GM18526 (cell line): Measurements from ENCODE around the gene KCNE2.

Source experiments
- POLR2A ChIP-seq: IDR thresholded peaks from 3 replicates; pipeline ENCODE4 v1.6.1; 2011; ENCODE audit not compliant: insufficient read length; ENCODE audit errors: extremely low read depth

KCNE2 gene

DNA sequence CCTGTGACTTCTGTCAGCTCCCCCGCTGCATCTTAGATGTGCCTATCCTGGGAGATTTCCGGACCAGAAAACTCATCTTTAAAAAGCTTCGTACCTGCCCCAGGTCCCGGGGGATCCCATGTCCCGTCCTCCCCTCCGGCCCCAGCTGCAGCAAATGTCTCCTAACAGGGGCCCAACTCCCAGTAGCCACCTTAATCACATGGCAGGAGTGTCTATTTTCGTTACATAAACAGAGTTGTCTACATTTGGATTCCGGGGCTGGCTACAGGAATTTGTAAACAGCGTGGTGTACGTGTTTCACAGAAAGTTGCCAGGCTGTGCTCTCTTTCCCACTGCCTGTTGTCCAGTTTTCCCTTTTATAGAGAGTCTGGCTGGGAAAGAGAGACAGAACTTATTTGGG lies 17.9 kb upstream of the KCNE2 start:
- TF ChIP-seq POLR2A: no peak

DNA sequence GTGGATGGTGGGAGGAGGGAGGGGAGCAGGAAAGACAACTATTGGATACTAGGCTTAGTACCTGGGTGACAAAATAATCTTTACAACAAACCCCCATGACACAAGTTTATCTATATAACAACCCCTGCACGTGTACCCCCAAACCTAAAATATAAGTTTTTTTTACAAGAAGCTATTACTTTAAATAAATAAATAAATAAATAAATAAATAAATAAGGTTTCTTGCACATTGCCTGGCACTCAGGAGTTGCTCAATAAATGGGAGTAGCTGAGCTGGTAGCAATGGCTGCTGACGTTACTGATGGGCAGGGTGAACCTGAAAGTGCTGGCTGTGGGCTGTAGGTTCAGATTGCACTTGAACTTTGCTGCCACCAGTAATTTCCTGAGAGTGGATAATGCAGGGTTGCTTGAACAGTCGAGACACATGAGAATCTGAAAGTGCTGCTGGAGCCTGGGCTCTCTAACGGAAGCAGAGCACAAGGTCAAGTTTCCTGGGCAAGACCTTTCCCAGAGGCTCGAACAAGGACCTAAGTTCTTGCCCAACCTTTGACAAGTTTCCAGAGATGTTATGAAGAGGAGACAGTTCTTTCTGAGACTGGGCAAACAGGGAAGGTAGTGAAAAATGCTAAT lies 14.8 kb upstream of the KCNE2 start:
- no peak for TF ChIP-seq POLR2A

DNA sequence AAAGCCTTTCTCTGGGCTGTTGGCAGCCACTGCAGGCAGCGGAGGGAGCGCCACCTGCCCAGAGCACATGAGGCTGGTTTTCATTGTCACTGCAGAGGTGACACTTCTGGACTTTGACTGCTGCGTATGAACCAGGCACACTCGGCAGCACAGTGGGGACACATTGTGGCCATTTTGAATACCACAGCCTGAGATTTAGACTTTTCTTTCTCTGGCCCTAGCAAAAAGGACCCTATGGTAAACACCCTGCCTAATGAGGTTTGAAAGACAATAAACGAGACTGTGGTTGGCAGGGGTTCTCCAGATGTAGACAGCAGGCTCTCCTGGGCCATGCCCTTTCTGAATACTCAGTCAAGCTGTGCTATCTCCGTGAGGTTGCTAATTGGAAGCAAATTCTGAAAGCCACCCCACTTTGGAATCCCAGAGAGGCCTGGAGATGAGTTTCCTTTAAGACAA lies 12.0 kb upstream of the KCNE2 start:
- TF ChIP-seq POLR2A: no peak

DNA sequence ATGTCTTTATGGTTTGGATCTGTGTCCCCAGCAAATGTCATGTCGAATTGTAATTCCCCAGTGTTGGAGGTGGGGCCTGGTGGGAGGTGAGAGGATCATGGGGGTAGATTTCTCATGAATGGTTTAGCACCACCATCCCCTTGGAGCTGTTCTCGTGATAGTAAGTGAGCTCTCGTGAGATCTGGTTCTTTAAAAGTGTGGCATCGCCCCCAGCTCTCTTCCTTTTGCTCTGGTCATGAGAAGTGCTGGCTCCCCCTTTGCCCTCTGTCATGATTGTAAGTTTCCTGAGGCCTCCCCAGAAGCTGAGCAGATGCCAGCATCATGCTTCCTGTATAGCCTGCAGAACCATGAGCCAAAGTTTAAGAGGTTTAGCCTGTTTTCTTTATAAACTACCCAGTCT lies 11.2 kb upstream of the KCNE2 start:
- no peak for TF ChIP-seq POLR2A

DNA sequence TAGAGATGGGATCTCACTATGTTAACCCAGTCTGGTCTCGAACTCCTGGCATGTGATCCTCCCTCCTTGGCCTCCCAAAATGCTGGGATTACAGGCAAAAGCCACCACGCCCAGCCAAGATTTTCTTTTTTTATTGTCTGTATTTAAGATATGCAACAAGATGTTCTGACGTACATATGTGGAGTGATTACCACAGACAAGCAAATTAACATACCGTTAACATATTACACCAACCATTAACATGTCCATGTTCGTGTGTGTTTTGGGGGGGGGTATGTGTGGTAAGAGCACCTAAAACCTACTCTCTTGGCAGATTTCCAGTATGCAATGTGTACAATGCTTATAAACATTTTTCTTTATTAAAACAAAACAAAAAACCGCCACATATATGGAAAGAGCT lies 10.6 kb upstream of the KCNE2 start:
- no peak for TF ChIP-seq POLR2A

DNA sequence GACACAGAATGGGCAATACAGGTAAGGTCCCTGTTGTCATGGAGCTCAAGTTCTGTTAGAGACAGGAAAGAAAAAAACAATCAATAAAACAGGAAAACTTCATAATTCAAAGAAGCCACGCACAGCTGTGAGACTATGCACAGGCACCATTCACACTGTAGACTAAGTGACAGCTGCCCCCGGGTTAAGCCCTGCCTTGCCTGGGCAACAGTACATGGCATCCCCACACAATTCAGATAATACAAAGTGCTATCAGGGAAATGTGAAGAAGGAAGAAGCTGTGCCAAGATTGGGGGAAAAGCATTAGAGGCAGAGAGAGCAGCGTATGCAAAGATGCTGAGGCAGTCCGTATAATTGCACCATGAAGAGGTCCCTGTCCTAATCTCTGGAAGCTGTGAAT lies 9.0 kb upstream of the KCNE2 start:
- TF ChIP-seq POLR2A: no peak

DNA sequence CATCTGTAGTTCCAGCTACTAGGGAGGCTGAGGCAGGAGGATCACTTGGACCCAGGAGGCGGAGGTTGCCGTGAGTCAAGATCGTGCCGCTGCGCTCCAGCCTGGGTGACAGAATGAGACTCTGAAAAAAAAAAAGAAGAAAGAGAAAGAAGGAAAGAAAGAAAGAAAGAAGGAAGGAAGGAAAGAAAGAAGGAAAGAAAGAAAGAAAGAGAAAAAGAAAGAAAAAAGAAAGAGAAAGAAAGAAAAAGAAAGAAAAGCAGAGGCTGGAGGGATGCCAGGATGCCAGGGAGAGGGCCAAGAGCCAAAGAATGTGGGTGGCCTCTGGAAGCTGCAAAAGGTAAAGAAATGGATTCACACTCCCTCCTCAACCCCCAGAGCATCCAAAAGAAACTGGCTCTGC lies 8.2 kb upstream of the KCNE2 start:
- no peak for TF ChIP-seq POLR2A

- no peak for TF ChIP-seq POLR2A
These were observed 5.9 kb upstream of the KCNE2 start for GRCh38 chr21:34357889-34358288.

DNA sequence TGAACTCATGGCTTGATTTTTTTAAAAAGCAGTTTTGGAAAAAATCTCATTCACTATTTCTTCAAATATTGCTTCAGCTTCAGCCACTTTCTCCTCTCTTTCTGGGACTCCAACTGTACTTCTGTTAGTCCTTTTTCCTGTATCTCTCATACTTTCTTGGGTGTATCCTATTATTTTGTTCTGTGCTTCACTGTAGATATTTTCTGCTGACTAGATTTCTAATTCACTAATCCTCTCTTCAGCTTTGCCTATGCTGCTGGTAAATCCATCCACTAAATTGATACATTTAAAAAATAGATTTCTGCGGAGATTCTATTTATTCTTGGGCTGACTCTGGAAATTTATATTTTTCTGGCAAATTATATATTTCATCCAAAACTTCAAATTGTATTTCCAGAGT lies 4.9 kb upstream of the KCNE2 start:
- TF ChIP-seq POLR2A: no peak

DNA sequence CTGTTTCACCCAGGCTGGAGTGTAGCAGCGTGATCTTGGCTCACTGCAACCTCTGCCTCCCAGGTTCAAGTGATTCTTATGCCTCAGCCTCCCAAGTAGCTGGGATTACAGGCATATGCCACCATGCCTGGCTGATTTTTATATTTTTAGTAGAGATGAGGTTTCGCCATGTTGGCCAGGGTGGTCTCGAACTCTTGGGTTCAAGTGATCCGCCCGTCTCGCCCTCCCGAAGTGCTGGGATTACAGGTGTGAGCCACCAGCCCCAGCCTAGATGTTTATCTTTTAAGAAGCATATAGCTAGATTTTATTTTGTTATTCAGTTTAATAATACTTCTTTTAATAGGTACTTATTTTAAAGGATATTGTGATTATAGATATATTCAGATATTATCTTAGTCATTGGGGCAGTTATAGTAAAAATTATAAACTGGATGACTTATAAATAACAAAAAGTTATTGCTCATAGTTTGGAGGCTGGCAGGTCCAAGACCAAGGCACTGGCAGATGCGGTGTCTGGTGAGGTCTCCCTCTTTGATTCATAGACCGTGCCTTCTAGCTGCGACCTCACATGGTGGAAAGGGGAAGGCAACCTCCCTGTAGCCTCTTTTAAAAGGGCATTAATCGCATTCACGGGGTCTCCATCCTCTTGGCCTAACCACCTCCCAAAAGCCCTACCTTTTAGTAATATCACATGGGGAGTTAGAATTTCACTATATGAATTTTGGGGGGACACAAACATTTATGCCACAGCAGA lies 3.1 kb upstream of the KCNE2 start:
- no peak for TF ChIP-seq POLR2A

GRCh38 chr21:34362136-34362444 lies 1.7 kb upstream of the KCNE2 start:
- no peak for TF ChIP-seq POLR2A

DNA sequence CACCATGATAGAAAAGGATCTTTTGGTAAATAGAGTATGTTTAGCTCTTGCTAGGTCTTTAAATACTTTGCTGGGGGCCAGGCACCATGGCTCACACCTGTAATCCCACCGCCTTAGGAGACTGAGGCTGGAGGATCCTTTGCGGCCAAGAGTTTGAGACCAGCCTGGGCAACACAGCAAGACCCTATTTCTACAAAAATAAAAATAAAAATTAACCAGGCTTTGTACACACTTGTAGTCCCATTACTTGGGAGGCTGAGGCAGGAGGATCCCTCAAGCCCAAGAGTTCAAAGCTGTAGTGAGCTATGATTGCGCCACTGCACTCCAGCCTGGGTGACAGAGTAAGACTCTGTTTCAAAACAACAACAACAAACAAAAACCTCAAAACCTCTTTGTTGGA lies 1.1 kb upstream of the KCNE2 start:
- no peak for TF ChIP-seq POLR2A

GRCh38 chr21:34364921-34365320 lies 1.1 kb downstream of the KCNE2 start:
- no peak for TF ChIP-seq POLR2A

GRCh38 chr21:34365809-34366208 lies 2.0 kb downstream of the KCNE2 start:
- TF ChIP-seq POLR2A: no peak

GRCh38 chr21:34367320-34367935 lies 3.6 kb downstream of the KCNE2 start:
- no peak for TF ChIP-seq POLR2A

DNA sequence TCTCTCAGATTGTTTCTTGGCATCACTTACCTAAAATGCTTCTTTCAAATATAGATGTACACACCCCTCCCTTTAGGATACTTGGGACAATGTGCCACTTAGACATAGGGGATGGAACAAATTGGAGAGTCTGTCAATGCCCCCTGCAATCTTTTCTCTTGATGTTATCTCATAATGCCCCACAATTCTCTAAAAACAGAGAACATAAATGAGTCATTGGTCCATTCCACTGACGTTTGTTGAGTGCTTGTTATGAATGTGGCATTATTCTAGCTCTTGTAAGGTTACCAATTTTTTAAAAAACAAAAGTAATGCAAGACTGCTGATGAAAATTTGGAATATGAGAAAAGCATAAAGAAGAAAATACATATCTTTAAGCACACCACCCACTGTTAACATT lies 5.9 kb downstream of the KCNE2 start:
- TF ChIP-seq POLR2A: no peak

DNA sequence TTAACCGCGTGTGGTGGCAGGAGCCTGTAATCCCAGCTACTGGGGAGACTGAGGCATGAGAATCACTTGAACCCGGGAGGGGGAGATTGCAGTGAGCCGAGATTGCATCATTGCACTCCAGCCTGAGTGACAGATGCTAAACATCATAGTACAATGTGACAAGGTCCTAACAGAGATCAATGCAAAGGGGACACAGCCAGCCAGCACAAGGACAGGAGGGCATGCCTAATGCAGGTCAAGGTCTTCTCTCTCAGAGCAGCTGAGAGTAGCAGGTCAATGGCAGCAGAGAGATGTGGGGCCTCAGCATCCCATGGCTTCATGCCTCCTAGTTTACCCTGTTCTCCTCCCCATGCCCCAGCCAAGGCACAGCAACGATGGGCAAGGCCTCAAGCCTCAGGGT lies 8.5 kb downstream of the KCNE2 start:
- no peak for TF ChIP-seq POLR2A
